HepG2 (cell line): Measurements from ENCODE around the gene BUB1. TPM values are rescaled to one million over a fixed set of nuclear protein-coding genes. Genes with fewer than 3 reads are reported as not detected.

Experiments used
- AGO2 ChIP-seq: fragments of 200-400 bp; formaldehyde crosslinking; optimal IDR thresholded peaks from 2 replicates; pipeline ENCODE3; 2017; ENCODE audit warnings: mild to moderate bottlenecking, low read depth, low read length, moderate library complexity
- MAF1 ChIP-seq: sonication (generic); formaldehyde crosslinking; IDR thresholded peaks from 2 replicates; pipeline ENCODE4 v1.5.0; 2020; ENCODE audit warnings: missing genetic modification reagents, borderline replicate concordance
- MAFK ChIP-seq, 2 experiments: IDR thresholded peaks in 1 of 2; conservative IDR thresholded peaks in 1 of 2; 2 replicates each; pipeline ENCODE4 v1.6.1; 2011; ENCODE audit warnings: improper control_type of control experiment in 2 of 2, low read length in 2 of 2
- MIXL1 ChIP-seq: IDR thresholded peaks from 2 replicates; pipeline ENCODE4 v1.6.1; 2016
- PRMT3 ChIP-seq: sonication (generic); formaldehyde crosslinking; IDR thresholded peaks from 2 replicates; pipeline ENCODE4 v1.8.1; 2022; ENCODE audit warnings: low read depth, mild to moderate bottlenecking, moderate library complexity, missing genetic modification reagents, borderline replicate concordance
- SAP130 ChIP-seq: IDR thresholded peaks from 2 replicates; pipeline ENCODE4 v1.6.1; 2016; ENCODE audit warnings: low read depth
- SMAD9 ChIP-seq: sonication (generic); formaldehyde crosslinking; IDR thresholded peaks from 2 replicates; pipeline ENCODE4 v1.5.1; 2020; ENCODE audit warnings: mild to moderate bottlenecking, missing genetic modification reagents
- SNAPC4 ChIP-seq: sonication (generic); formaldehyde crosslinking; IDR thresholded peaks from 2 replicates; pipeline ENCODE4 v1.4.0; 2020; ENCODE audit warnings: mild to moderate bottlenecking, missing genetic modification reagents
- SP1 ChIP-seq, 2 experiments: fragments of 450-650 bp in 1 of 2; sonication (generic) in 1 of 2; formaldehyde crosslinking in 1 of 2; IDR thresholded peaks; 2 replicates each; pipeline versions ENCODE4 v1.4.0 to v1.6.1; 2016 to 2020; ENCODE audit warnings: missing genetic modification reagents in 1 of 2
- polyA plus RNA-seq, 8 experiments: library from polyadenylated mRNA; depleted of rRNA in 3 of 8; stranded (reverse) in 7 of 8; unstranded in 1 of 8; fragments of >200 nt; fragmentation: Illumina TruSeq in 4 of 8; extraction: Trizol in 4 of 8; gene quantifications; 2 replicates each; pipeline versions ENCODE4 v1.2.1 to v1.2.3, GENCODE V29; 2011 to 2016; ENCODE audit warnings: low read depth in 4 of 8, missing spikeins in 1 of 8, mixed read lengths in 1 of 8; ENCODE audit not compliant: insufficient read depth in 1 of 8
- total RNA-seq, 5 experiments: library from RNA; depleted of rRNA; stranded (reverse); fragments of >200 nt; fragmentation: Illumina TruSeq; extraction: Trizol; gene quantifications; 2 replicates each; pipeline ENCODE4 v1.2.3, GENCODE V29; 2016; ENCODE audit warnings: low read depth in 1 of 5
- TF ChIP-seq, protein P1 (sequence below), 2 experiments: fragments of 450-650 bp in 1 of 2; sonication (generic) in 1 of 2; formaldehyde crosslinking in 1 of 2; IDR thresholded peaks; 2 replicates each; pipeline versions ENCODE4 v1.6.1 to v1.8.0; 2016 to 2022; ENCODE audit warnings: antibody characterized with exemption in 1 of 2, mild to moderate bottlenecking in 1 of 2, missing genetic modification reagents in 1 of 2

Gene BUB1
- total and polyA plus RNA-seq, 2 of the 13 experiments (the other 11 are each of a cell fraction or from before 2014, with no cell fraction given) = 27.8 to 52.6 TPM

- TF ChIP-seq, protein P1, sequence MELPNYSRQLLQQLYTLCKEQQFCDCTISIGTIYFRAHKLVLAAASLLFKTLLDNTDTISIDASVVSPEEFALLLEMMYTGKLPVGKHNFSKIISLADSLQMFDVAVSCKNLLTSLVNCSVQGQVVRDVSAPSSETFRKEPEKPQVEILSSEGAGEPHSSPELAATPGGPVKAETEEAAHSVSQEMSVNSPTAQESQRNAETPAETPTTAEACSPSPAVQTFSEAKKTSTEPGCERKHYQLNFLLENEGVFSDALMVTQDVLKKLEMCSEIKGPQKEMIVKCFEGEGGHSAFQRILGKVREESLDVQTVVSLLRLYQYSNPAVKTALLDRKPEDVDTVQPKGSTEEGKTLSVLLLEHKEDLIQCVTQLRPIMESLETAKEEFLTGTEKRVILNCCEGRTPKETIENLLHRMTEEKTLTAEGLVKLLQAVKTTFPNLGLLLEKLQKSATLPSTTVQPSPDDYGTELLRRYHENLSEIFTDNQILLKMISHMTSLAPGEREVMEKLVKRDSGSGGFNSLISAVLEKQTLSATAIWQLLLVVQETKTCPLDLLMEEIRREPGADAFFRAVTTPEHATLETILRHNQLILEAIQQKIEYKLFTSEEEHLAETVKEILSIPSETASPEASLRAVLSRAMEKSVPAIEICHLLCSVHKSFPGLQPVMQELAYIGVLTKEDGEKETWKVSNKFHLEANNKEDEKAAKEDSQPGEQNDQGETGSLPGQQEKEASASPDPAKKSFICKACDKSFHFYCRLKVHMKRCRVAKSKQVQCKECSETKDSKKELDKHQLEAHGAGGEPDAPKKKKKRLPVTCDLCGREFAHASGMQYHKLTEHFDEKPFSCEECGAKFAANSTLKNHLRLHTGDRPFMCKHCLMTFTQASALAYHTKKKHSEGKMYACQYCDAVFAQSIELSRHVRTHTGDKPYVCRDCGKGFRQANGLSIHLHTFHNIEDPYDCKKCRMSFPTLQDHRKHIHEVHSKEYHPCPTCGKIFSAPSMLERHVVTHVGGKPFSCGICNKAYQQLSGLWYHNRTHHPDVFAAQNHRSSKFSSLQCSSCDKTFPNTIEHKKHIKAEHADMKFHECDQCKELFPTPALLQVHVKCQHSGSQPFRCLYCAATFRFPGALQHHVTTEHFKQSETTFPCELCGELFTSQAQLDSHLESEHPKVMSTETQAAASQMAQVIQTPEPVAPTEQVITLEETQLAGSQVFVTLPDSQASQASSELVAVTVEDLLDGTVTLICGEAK (IDR thresholded peaks at IDR 0.05) = no peak
- TF ChIP-seq, protein P1 (CRISPR knock-in tag; IDR thresholded peaks at IDR 0.05) = no peak
- TF ChIP-seq SMAD9 = no peak
- no peak for TF ChIP-seq SAP130 (CRISPR knock-in tag)
- no peak for TF ChIP-seq MIXL1 (CRISPR knock-in tag)
- no peak for TF ChIP-seq MAF1 (CRISPR knock-in tag)
- TF ChIP-seq SNAPC4 (CRISPR knock-in tag) = no peak
- no peak for TF ChIP-seq SP1 (IDR thresholded peaks at IDR 0.05)
- no peak for TF ChIP-seq SP1 (CRISPR knock-in tag; IDR thresholded peaks at IDR 0.05)
- TF ChIP-seq AGO2 = no peak
- no peak for TF ChIP-seq MAFK (conservative IDR thresholded peaks at IDR 0.05 in 1 of 2, IDR thresholded peaks at IDR 0.05 in 1 of 2; ENCODE audit: low read length in 2 of 2)
- TF ChIP-seq PRMT3 = no peak
Measured at GRCh38 chr2:110670826-110671225, 7.0 kb downstream of the BUB1 start (continued).
